SK-N-SH (cell line): Measurements from ENCODE around the gene TERB2. TPM values are rescaled to one million over a fixed set of nuclear protein-coding genes. Genes with fewer than 3 reads are reported as not detected.
"Not testable (repeated sequence)": the region's sequence is repeated elsewhere in the genome, so short reads cannot be mapped to it uniquely, and the experiment has no call there.

Experiments used
- CTCF ChIA-PET: fragments of 300-600, 350-600 bp; formaldehyde crosslinking; extraction: SDS; loops from one replicate; lab custom pipeline; 2021; lab: Yijun Ruan, JAX
- POLR2A ChIA-PET: fragments of 350-600 bp; sonication (Branson Sonifier 250); formaldehyde crosslinking; extraction: SDS; loops from one replicate; lab custom pipeline; 2020; ENCODE audit warnings: antibody characterized with exemption, inconsistent platforms; lab: Yijun Ruan, JAX
- DNase-seq: peaks from one replicate; pipeline ENCODE4 v3.0.0; 2012
- H2AFZ ChIP-seq: fragments of 200-600 bp; sonication (generic); 2 replicates; pipeline ENCODE4 v1.8.1; 2016; ENCODE audit warnings: antibody characterized with exemption, mild to moderate bottlenecking, low read depth
- H3F3A ChIP-seq: fragments of 200-600 bp; sonication (generic); replicated peaks from 2 replicates; pipeline ENCODE3; 2016; ENCODE audit warnings: antibody characterized with exemption, mild to moderate bottlenecking; ENCODE audit not compliant: insufficient read depth
- H3K27ac ChIP-seq, 2 experiments: fragments of 200-500 bp in 1 of 2; fragments of 200-600 bp in 1 of 2; sonication (Bioruptor generic) in 1 of 2; sonication (generic), shearing (Covaris generic) in 1 of 2; 2 replicates each; pipeline versions ENCODE4 v1.5.1 to v1.6.1; 2014 to 2016; ENCODE audit warnings: low read depth in 2 of 2, inconsistent platforms in 1 of 2, low read length in 1 of 2, mild to moderate bottlenecking in 1 of 2, mixed read lengths in 1 of 2
- H3K27me3 ChIP-seq: fragments of 200-600 bp; sonication (generic), shearing (Covaris generic); 2 replicates; pipeline ENCODE4 v1.6.1; 2016; ENCODE audit warnings: mixed run types; ENCODE audit not compliant: insufficient read depth
- H3K36me3 ChIP-seq, 2 experiments: fragments of 200-500 bp in 1 of 2; fragments of 200-600 bp in 1 of 2; sonication (Bioruptor generic) in 1 of 2; sonication (generic) in 1 of 2; replicated peaks in 1 of 2; 2 replicates each; pipeline versions ENCODE3 to v1.5.1; 2014 to 2016; ENCODE audit warnings: low read length in 1 of 2, mild to moderate bottlenecking in 1 of 2; ENCODE audit not compliant: insufficient read depth in 2 of 2, control insufficient read depth in 1 of 2
- H3K4me1 ChIP-seq, 2 experiments: fragments of 200-500 bp in 1 of 2; fragments of 200-600 bp in 1 of 2; sonication (Bioruptor generic) in 1 of 2; sonication (generic), shearing (Covaris generic) in 1 of 2; 2 replicates each; pipeline versions ENCODE4 v1.5.1 to v1.6.1; 2014 to 2016; ENCODE audit warnings: low read depth in 1 of 2, low read length in 1 of 2, mixed run types in 1 of 2; ENCODE audit not compliant: insufficient read depth in 2 of 2, control insufficient read depth in 1 of 2
- H3K4me2 ChIP-seq: fragments of 200-600 bp; sonication (generic), shearing (Covaris generic); 2 replicates; pipeline ENCODE4 v1.6.1; 2017; ENCODE audit warnings: mixed run types
- H3K4me3 ChIP-seq, 2 experiments: fragments of 200-500 bp in 1 of 2; fragments of 200-600 bp in 1 of 2; sonication (Bioruptor generic) in 1 of 2; sonication (generic), shearing (Covaris generic) in 1 of 2; 2 replicates each; pipeline versions ENCODE4 v1.5.1 to v1.8.1; 2014 to 2016; ENCODE audit warnings: low read depth in 2 of 2, inconsistent platforms in 1 of 2, low read length in 1 of 2, mild to moderate bottlenecking in 1 of 2, mixed read lengths in 1 of 2, moderate library complexity in 1 of 2
- H3K79me2 ChIP-seq: fragments of 200-600 bp; sonication (generic); 2 replicates; pipeline ENCODE4 v1.8.1; 2017; ENCODE audit warnings: mild to moderate bottlenecking; ENCODE audit not compliant: insufficient read depth
- H3K9ac ChIP-seq: fragments of 200-600 bp; sonication (generic); 2 replicates; pipeline ENCODE4 v1.6.1; 2017; ENCODE audit warnings: mixed run types
- H3K9me2 ChIP-seq: fragments of 200-600 bp; sonication (generic); 2 replicates; pipeline ENCODE4 v1.6.1; 2017; ENCODE audit warnings: mixed run types
- H3K9me3 ChIP-seq: fragments of 200-600 bp; sonication (generic); 2 replicates; pipeline ENCODE4 v1.6.1; 2017; ENCODE audit warnings: mixed run types, mild to moderate bottlenecking, moderate library complexity
- H4K20me1 ChIP-seq: fragments of 200-600 bp; sonication (generic); 2 replicates; pipeline ENCODE4 v1.6.1; 2017; ENCODE audit warnings: mild to moderate bottlenecking, mixed run types; ENCODE audit not compliant: insufficient read depth
- PBX3 ChIP-seq: IDR thresholded peaks from 2 replicates; pipeline ENCODE4; 2012
- REST ChIP-seq: IDR thresholded peaks from 2 replicates; pipeline ENCODE4 v1.6.1; 2012; ENCODE audit warnings: mild to moderate bottlenecking, low read depth, low read length, moderate library complexity
- USF1 ChIP-seq: IDR thresholded peaks from 2 replicates; pipeline ENCODE4 v1.4.0; 2012; ENCODE audit warnings: low read depth, borderline replicate concordance
- WGBS: methylation state at CpG from one replicate; pipeline ENCODE4 v1.1.6; 2017; ENCODE audit warnings: low lambda C conversion rate; 5-methylcytosine and 5-hydroxymethylcytosine counted together
- polyA plus RNA-seq, 3 experiments: library from polyadenylated mRNA; depleted of rRNA; stranded (reverse); fragments of >200 nt; gene quantifications; 2 replicates each; pipeline ENCODE4 v1.2.3, GENCODE V29; 2012

The TERB2 gene
- polyA plus RNA-seq, 1 of the 3 experiments (the other 2 are of a cell fraction), result not detected

- TF ChIP-seq PBX3, result no peak
- TF ChIP-seq, all 33 proteins: peak for 9
Measured at GRCh38 chr15:45022871-45023658, 66.6 kb downstream of the TERB2 start, which contains the start of gene SORD (continued).

- Histone ChIP-seq H3K4me2 (peak overlapping the region; percentile 90), H3K9me3 (no peaks in the 10 kb centered on the region), H3K36me3 (peaks cover 0 to 4% of the 10 kb centered on the region in 2 experiments), H2AFZ (peak overlapping the region; percentile 99), H3K9ac (peak overlapping the region; percentile 71), H3K79me2 (no peaks in the 10 kb centered on the region), H3K4me3 (peak overlapping the region; percentile 74 to 80), H4K20me1 (no peaks in the 10 kb centered on the region), H3K9me2 (no peaks in the 10 kb centered on the region), H3K4me1 (peaks cover 0 to 28% of the 10 kb centered on the region in 2 experiments; a peak in 3 of 4 replicates), H3F3A (no peaks in the 10 kb centered on the region), H3K27me3 (peaks cover 7% of the 10 kb centered on the region; the same call in 1 of the 2 replicates), H3K27ac (peak overlapping the region; percentile 31 to 72; a peak in 2 of 4 replicates)
- ChIA-PET POLR2A (interaction anchor here (0.8 to 1.3 kb wide), 3 partner anchors 94 to 563 kb away, joined by 3 to 4 read pairs (median 3); partner anchors contain the start of gene BLOC1S6), CTCF (interaction anchor here (0.9 to 2.1 kb wide), 3 partner anchors 13 to 434 kb away, joined by 3 to 10 read pairs (median 5); no protein-coding TSS in a partner anchor)
- WGBS, result 28% methylated on average over 4 of the region's 4 CpGs
- peak; percentile 16 for DNase-seq
- TF ChIP-seq USF1 (no peak), REST (no peak)
Measured at GRCh38 chr15:45023659-45024225, 67.3 kb downstream of the TERB2 start.

- H3K4me2 ChIP-seq, H3K36me3 ChIP-seq, H3K27ac ChIP-seq, H3K4me3 ChIP-seq, H3K9ac ChIP-seq, H3K79me2 ChIP-seq, DNase-seq, H3F3A ChIP-seq, H2AFZ ChIP-seq, H3K27me3 ChIP-seq, H4K20me1 ChIP-seq, H3K9me2 ChIP-seq, H3K9me3 ChIP-seq: not testable (repeated sequence)
- POLR2A ChIA-PET, result interaction anchor here (1.3 kb wide), 1 partner anchor 93 kb away, joined by 3 read pairs; no protein-coding TSS in a partner anchor
- peaks cover 0 to 33% of the 10 kb centered on the region in 2 experiments; a peak in 3 of 4 replicates for H3K4me1 ChIP-seq
- CTCF ChIA-PET, result interaction anchor here (1.7 to 2.1 kb wide), 2 partner anchors 12 to 93 kb away, joined by 5 to 10 read pairs; no protein-coding TSS in a partner anchor
- 79% methylated on average over 3 of the region's 3 CpGs for WGBS
Measured at GRCh38 chr15:45024649-45025048, 68.2 kb downstream of the TERB2 start.

GRCh38 chr15:45025627-45026026 lies 69.1 kb downstream of the TERB2 start:
- DNase-seq, H2AFZ ChIP-seq, H3K27ac ChIP-seq, H3K9me3 ChIP-seq, H3K27me3 ChIP-seq, H3K4me3 ChIP-seq, H3K79me2 ChIP-seq, H3K9ac ChIP-seq, H4K20me1 ChIP-seq, CTCF ChIA-PET, H3K9me2 ChIP-seq, H3F3A ChIP-seq, POLR2A ChIA-PET, H3K4me2 ChIP-seq, H3K36me3 ChIP-seq: not testable (repeated sequence)
- WGBS, result 100% methylated on average over 3 of the region's 3 CpGs
- H3K4me1 ChIP-seq, result peaks cover 0 to 33% of the 10 kb centered on the region in 2 experiments; a peak in 3 of 4 replicates
